HG02870 (cell line): ENCODE results near the gene MC1R.

Source experiments
- ATAC-seq: cut with Tn5 transposase; IDR thresholded peaks from one replicate; pipeline ENCODE4 v1.9.1; 2021; ENCODE audit warnings: mild to moderate bottlenecking, moderate library complexity; ENCODE audit not compliant: unreplicated experiment

The MC1R gene

GRCh38 chr16:89895482-89896250 is 23.0 kb upstream of the MC1R start:
- ATAC-seq: no peak

- no peak for ATAC-seq
These were observed 21.5 kb upstream of the MC1R start for GRCh38 chr16:89897204-89897603.

GRCh38 chr16:89898201-89898967 is 20.3 kb upstream of the MC1R start:
- no peak for ATAC-seq

- no peak for ATAC-seq
These were observed 18.7 kb upstream of the MC1R start for GRCh38 chr16:89899879-89900481.

GRCh38 chr16:89900885-89901284 is 17.8 kb upstream of the MC1R start:
- ATAC-seq: no peak

GRCh38 chr16:89902980-89903379 is 15.7 kb upstream of the MC1R start:
- ATAC-seq: no peak

GRCh38 chr16:89903908-89904515 is 14.7 kb upstream of the MC1R start:
- ATAC-seq: no peak

- no peak for ATAC-seq
These were observed 13.8 kb upstream of the MC1R start for GRCh38 chr16:89904606-89905510.

- ATAC-seq: no peak
These were observed 13.0 kb upstream of the MC1R start for GRCh38 chr16:89905511-89906139.

- no peak for ATAC-seq
These were observed 12.3 kb upstream of the MC1R start for GRCh38 chr16:89906140-89907025.

GRCh38 chr16:89907055-89907814 is 11.4 kb upstream of the MC1R start:
- ATAC-seq: no peak

GRCh38 chr16:89908236-89908635 is 10.4 kb upstream of the MC1R start:
- ATAC-seq: no peak

- ATAC-seq: no peak
These were observed 8.6 kb upstream of the MC1R start for GRCh38 chr16:89909777-89910716.

- no peak for ATAC-seq
These were observed 7.8 kb upstream of the MC1R start for GRCh38 chr16:89910717-89911354.

- ATAC-seq: no peak
These were observed 7.3 kb upstream of the MC1R start for GRCh38 chr16:89911375-89911774.

GRCh38 chr16:89912143-89912542 is 6.5 kb upstream of the MC1R start:
- ATAC-seq: no peak

- ATAC-seq: no peak
These were observed 6.0 kb upstream of the MC1R start for GRCh38 chr16:89912627-89913026.
